ENCODE measurements around the gene KIAA1210.
"Not testable (repeated sequence)": the region's sequence is repeated elsewhere in the genome, so short reads cannot be mapped to it uniquely, and the experiment has no call there.

KIAA1210 gene

GRCh38 chrX:119030990-119031389 is 96.6 kb downstream of the KIAA1210 start:
- DNase-seq, result no peak

- DNase-seq, result not testable (repeated sequence)
These were observed 98.0 kb downstream of the KIAA1210 start for GRCh38 chrX:119029656-119030055.

- no peak for DNase-seq
These were observed 98.8 kb downstream of the KIAA1210 start for GRCh38 chrX:119028733-119029330.
